NB4 (cell line): ENCODE data around the gene OLFML2A.
A peak's percentile ranks its signal among the peaks of the same experiment; 100 is the strongest.

ENCODE experiments used
- DNase-seq: peaks from one replicate; pipeline ENCODE4 v3.0.0; 2010; ENCODE audit warnings: low read depth
- H3K4me3 ChIP-seq: one replicate; pipeline ENCODE4 v1.5.1; 2011; ENCODE audit warnings: mild to moderate bottlenecking, low read depth, low read length, moderate library complexity
- MYC ChIP-seq: IDR thresholded peaks from 2 replicates; pipeline ENCODE4 v1.6.1; 2011; ENCODE audit warnings: low read depth, low read length
- POLR2A ChIP-seq: IDR thresholded peaks from 2 replicates; pipeline ENCODE4 v1.6.1; 2011; ENCODE audit warnings: mild to moderate bottlenecking; ENCODE audit not compliant: insufficient read length; ENCODE audit errors: extremely low read depth
- TF ChIP-seq, protein P1 (sequence below): IDR thresholded peaks from one replicate; pipeline ENCODE4 v1.5.1; 2012; ENCODE audit warnings: low read depth, low read length
- TF ChIP-seq, protein P2 (sequence below): IDR thresholded peaks from 2 replicates; pipeline ENCODE4 v1.6.1; 2011; ENCODE audit warnings: low read depth, low read length

The OLFML2A gene

DNA sequence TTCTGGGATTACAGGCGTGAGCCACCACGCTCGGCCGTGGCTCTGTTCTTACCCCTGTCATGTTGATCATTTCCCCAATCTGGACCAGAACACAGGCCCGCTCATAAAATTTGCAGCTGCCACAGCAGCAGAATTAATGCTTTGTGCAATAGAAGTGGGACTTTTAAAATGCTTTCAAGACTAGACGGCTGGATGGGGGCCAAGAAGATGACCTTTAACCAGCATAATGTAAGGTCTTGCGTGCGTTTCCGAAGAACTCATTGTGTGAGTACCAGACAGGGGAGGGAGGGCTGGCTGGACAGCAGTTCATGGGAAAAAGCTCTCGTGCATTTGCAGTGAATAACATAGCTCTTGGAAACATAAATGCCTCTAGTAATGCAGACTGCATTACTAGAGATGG is 72.9 kb downstream of the OLFML2A start:
- TF ChIP-seq POLR2A = no peak
- TF ChIP-seq, protein P1, sequence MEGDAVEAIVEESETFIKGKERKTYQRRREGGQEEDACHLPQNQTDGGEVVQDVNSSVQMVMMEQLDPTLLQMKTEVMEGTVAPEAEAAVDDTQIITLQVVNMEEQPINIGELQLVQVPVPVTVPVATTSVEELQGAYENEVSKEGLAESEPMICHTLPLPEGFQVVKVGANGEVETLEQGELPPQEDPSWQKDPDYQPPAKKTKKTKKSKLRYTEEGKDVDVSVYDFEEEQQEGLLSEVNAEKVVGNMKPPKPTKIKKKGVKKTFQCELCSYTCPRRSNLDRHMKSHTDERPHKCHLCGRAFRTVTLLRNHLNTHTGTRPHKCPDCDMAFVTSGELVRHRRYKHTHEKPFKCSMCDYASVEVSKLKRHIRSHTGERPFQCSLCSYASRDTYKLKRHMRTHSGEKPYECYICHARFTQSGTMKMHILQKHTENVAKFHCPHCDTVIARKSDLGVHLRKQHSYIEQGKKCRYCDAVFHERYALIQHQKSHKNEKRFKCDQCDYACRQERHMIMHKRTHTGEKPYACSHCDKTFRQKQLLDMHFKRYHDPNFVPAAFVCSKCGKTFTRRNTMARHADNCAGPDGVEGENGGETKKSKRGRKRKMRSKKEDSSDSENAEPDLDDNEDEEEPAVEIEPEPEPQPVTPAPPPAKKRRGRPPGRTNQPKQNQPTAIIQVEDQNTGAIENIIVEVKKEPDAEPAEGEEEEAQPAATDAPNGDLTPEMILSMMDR = no peak
- TF ChIP-seq MYC = no peak
- TF ChIP-seq, protein P2, sequence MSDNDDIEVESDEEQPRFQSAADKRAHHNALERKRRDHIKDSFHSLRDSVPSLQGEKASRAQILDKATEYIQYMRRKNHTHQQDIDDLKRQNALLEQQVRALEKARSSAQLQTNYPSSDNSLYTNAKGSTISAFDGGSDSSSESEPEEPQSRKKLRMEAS = no peak
- no peak for DNase-seq

DNA sequence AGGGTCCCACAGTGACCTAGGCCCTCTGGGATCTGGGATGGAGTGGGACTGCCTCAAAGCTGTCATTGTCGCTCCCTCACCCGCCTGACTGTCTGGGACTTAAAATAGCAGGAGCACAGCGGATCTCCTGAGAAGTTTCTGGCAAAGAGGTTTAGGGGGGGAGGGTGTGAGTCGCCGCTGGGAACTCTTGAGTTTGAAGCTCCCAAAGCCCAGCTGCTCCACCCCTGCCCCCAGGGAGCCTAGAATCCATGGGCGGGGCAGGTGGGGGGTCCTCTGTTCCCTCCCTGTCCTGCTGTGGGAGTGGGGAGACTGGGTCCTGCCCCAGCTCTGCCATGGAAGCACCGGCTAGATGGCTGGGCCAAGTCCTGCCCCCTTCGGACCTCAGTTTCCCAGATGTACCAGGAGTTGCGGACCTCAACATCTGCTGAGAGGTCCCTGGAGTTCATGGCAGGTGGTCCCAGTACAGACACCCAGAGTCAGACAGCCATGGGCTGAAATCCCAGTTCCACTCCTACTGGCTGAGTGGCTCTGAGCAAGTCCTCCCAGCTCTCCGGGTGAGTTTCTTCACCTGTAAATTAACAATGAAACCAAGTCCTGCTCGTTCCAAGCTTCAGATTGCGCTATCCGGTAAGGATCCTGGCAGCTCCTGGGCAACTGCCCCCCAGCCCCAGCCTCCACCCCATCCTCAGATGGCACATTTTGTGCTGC is 75.3 kb downstream of the OLFML2A start:
- H3K4me3 ChIP-seq = no peak overlapping the region
- no peak for DNase-seq
- TF ChIP-seq, protein P1 = no peak
- TF ChIP-seq, protein P2 = no peak
- no peak for TF ChIP-seq POLR2A
- no peak for TF ChIP-seq MYC

More for the DNA sequence above, 72.9 kb downstream of the OLFML2A start:
- no peak overlapping the region for H3K4me3 ChIP-seq

DNA sequence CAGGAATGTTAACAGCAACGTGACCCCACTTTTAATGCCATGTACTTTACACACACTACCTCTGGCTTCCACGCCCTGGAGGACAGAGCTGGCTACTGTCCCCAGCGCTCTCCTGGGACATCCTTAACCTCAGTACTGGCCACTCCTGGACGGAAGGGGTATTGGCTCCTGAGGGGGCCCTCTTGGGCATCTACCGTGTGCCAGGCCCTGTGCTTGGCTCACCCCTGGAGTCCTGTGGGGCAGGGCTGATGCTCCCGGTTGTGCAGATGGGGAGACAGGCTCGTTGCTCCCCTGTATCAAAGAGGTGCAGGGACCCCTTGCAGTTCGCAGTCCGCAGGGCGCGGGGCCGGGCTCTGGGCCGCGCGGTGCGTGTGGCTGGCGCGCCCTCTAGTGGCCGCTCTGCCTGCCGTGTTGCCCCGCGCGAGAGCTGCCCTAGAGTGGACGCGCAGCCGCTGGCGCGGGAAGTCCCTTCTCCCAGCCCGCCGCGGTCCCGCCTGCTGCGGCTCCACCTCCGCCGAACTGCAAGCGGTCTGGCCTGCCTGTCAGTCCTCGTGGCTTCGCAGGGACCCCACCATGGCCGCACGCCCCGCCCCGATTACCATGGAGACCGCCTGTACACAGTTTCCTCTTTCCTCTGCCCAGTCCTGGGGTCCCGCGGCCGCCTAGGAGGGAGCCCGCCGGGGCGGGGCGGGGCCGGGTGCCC is 76.0 kb downstream of the OLFML2A start, which contains the start of gene WDR38:
Gene WDR38 (plus strand): TSS at position 632 of the 703 bp plus-strand sequence. CDS start 72 bp downstream, outside the sequence.
- peak; percentile 82 for DNase-seq
- H3K4me3 ChIP-seq = peak within 1 kb of the TSS; percentile 1
- peak; percentile 61 for TF ChIP-seq MYC
- no peak for TF ChIP-seq POLR2A
- TF ChIP-seq, protein P2 = peak; percentile 64
- TF ChIP-seq, protein P1 = peak; percentile 48

DNA sequence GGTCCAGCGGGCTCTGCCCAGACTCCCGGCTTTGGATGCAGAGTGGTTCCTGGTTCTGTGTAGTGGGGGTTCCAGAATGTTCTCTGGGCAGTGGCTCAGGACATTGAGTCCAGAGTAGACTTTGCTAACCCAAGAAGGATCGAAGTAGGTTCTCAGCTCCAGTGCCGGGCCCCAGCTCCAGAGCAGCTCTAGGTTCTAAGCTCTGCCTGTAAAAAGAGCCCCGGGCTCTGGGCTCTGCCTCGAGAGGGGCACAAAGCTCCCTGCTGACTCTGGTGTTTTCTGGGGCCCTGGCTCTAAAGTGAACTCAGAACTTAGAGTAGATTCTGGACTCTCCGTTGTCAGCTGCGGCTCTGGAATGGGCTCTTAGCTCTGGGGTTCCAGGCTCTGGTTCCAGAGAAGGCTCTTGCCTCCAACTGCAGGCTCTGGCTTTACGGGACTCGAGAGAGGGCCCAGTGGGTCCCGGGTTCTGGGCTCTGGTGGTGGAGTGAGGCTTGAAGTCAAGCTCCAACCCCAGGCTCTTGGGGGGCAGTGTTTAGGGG is 76.7 kb downstream of the OLFML2A start:
- H3K4me3 ChIP-seq = no peak overlapping the region
- DNase-seq = no peak
- no peak for TF ChIP-seq POLR2A
- TF ChIP-seq, protein P1 = no peak
- TF ChIP-seq, protein P2 = no peak

DNA sequence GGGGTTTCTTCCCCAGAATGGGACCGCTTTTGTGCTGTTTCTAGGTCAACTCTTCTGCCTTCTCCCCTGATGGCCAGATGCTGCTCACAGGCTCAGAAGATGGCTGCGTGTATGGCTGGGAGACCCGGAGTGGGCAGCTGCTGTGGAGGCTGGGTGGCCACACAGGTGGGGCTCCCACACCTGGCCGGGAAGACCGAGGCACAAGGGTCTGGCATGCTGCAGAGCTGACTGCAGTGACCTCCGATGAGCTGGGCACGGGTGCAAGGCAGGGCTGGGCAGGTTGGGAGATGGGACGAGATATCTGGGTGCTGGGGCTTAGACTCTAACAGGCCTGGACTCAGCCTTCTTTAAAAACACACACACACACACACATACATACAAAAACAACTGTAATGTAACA is 77.2 kb downstream of the OLFML2A start:
- TF ChIP-seq, protein P2 = no peak
- TF ChIP-seq, protein P1 = no peak
- no peak for TF ChIP-seq POLR2A
- no peak for TF ChIP-seq MYC
- no peak for DNase-seq
- H3K4me3 ChIP-seq = no peak overlapping the region
